ENCODE results near the gene AQP6.

The AQP6 gene

DNA sequence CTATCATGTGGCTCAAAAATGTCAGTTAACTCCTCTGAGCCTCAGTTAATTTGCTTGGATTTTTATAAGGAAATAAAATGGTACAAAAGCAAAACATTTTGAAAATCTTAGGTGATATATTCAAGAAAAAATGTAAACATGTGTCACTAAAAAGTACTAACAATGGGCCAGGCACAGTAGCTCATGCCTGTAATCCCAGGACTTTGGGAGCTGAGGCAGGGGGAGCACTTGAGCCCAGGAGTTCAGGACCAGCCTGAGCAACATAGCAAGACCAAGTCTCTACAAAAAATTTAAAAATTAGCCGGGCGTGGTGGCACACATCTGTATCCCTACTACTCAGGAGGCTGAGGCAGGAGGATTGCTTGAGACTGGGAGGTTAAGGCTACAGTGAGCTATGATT, 25.7 kb downstream of the AQP6 start:
- Histone ChIP-seq H3K36me3 (ENCODE audit: insufficient read depth) (peaks cover 16% of the 10 kb centered on the region; the same call in 1 of the 2 replicates), H3K27ac (no peak overlapping the region), H3K4me2 (no peak overlapping the region), H3K79me2 (ENCODE audit: insufficient read depth, low read depth) (peaks cover under 1% of the 10 kb centered on the region; the same call in 1 of the 2 replicates), H3K4me3 (IDR thresholded peaks at IDR 0.05; ENCODE audit: insufficient read depth, low read depth, low read length) (no peak overlapping the region), H4K20me1 (ENCODE audit: insufficient read depth) (no peaks in the 10 kb centered on the region), H2AFZ (ENCODE audit: low read depth) (no peak overlapping the region), H3K4me1 (ENCODE audit: low read depth, poor library complexity, severe bottlenecking) (peaks cover 3% of the 10 kb centered on the region), H3K27me3 (ENCODE audit: insufficient read depth, low read depth) (no peaks in the 10 kb centered on the region), H3K9ac (no peak overlapping the region)
- TF ChIP-seq, protein P1, sequence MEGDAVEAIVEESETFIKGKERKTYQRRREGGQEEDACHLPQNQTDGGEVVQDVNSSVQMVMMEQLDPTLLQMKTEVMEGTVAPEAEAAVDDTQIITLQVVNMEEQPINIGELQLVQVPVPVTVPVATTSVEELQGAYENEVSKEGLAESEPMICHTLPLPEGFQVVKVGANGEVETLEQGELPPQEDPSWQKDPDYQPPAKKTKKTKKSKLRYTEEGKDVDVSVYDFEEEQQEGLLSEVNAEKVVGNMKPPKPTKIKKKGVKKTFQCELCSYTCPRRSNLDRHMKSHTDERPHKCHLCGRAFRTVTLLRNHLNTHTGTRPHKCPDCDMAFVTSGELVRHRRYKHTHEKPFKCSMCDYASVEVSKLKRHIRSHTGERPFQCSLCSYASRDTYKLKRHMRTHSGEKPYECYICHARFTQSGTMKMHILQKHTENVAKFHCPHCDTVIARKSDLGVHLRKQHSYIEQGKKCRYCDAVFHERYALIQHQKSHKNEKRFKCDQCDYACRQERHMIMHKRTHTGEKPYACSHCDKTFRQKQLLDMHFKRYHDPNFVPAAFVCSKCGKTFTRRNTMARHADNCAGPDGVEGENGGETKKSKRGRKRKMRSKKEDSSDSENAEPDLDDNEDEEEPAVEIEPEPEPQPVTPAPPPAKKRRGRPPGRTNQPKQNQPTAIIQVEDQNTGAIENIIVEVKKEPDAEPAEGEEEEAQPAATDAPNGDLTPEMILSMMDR (conservative IDR thresholded peaks at IDR 0.05; ENCODE audit: low read depth, low read length), result no peak

GRCh38 chr12:50003595-50003994, 30.8 kb downstream of the AQP6 start:
- Histone ChIP-seq H4K20me1 (ENCODE audit: insufficient read depth) (0 out of 2 replicates have a peak, but pooled peaks cover 4% of the 10 kb centered on the region), H3K27me3 (ENCODE audit: insufficient read depth, low read depth) (no peaks in the 10 kb centered on the region), H2AFZ (ENCODE audit: low read depth) (no peak overlapping the region), H3K36me3 (ENCODE audit: insufficient read depth) (no peaks in the 10 kb centered on the region), H3K79me2 (ENCODE audit: insufficient read depth, low read depth) (peaks cover 34% of the 10 kb centered on the region; the same call in 1 of the 2 replicates), H3K9ac (no peak overlapping the region), H3K27ac (no peak overlapping the region), H3K4me2 (no peak overlapping the region), H3K4me3 (IDR thresholded peaks at IDR 0.05; ENCODE audit: insufficient read depth, low read depth, low read length) (no peak overlapping the region), H3K4me1 (ENCODE audit: low read depth, poor library complexity, severe bottlenecking) (peaks cover 54% of the 10 kb centered on the region)
- TF ChIP-seq, protein P1 (conservative IDR thresholded peaks at IDR 0.05; ENCODE audit: low read depth, low read length), result no peak

- Histone ChIP-seq H3K36me3 (ENCODE audit: insufficient read depth) (no peaks in the 10 kb centered on the region), H3K9ac (no peak overlapping the region), H3K4me2 (peak overlapping the region; percentile 39), H3K4me1 (ENCODE audit: low read depth, poor library complexity, severe bottlenecking) (peaks cover 64% of the 10 kb centered on the region), H3K27me3 (ENCODE audit: insufficient read depth, low read depth) (no peaks in the 10 kb centered on the region), H3K79me2 (ENCODE audit: insufficient read depth, low read depth) (peaks cover 43% of the 10 kb centered on the region), H3K27ac (peak overlapping the region; percentile 41; the same call in 1 of the 2 replicates), H2AFZ (ENCODE audit: low read depth) (no peak overlapping the region), H4K20me1 (ENCODE audit: insufficient read depth) (0 out of 2 replicates have a peak, but pooled peaks cover 4% of the 10 kb centered on the region), H3K4me3 (IDR thresholded peaks at IDR 0.05; ENCODE audit: insufficient read depth, low read depth, low read length) (no peak overlapping the region)
- TF ChIP-seq, protein P1 (conservative IDR thresholded peaks at IDR 0.05; ENCODE audit: low read depth, low read length), result no peak
Measured at GRCh38 chr12:50004696-50005095, 31.9 kb downstream of the AQP6 start.

DNA sequence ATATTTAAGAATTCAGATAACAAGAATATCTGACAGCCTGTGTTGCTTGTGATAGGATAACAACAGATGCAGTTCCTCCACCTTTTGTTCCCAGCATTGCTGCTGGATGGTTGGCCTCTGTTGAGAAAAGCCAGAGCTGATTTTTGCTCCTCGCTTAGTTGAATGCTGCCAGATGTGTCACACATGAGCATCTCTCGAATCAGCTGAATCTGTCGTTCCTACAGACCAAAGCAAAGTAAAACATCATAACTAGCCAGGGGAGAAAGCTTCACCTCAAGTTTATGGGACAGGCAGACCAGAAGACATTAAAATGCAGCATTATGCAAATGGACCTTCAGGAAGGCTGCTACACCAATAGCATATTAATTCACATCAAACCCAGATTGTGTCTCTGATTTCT, 32.4 kb downstream of the AQP6 start:
- H3K27ac ChIP-seq, result peak overlapping the region; percentile 41
- peak overlapping the region; percentile 26; the same call in 1 of the 2 replicates for H3K4me2 ChIP-seq
- peaks cover 46% of the 10 kb centered on the region for H3K79me2 ChIP-seq (ENCODE audit: insufficient read depth, low read depth)
- H3K4me3 ChIP-seq (IDR thresholded peaks at IDR 0.05; ENCODE audit: insufficient read depth, low read depth, low read length), result no peak overlapping the region
- TF ChIP-seq, protein P1 (conservative IDR thresholded peaks at IDR 0.05; ENCODE audit: low read depth, low read length), result no peak
- H3K27me3 ChIP-seq (ENCODE audit: insufficient read depth, low read depth), result no peaks in the 10 kb centered on the region
- H2AFZ ChIP-seq (ENCODE audit: low read depth), result no peak overlapping the region
- no peaks in the 10 kb centered on the region for H3K36me3 ChIP-seq (ENCODE audit: insufficient read depth)
- peaks cover 67% of the 10 kb centered on the region for H3K4me1 ChIP-seq (ENCODE audit: low read depth, poor library complexity, severe bottlenecking)
- H4K20me1 ChIP-seq (ENCODE audit: insufficient read depth), result 0 out of 2 replicates have a peak, but pooled peaks cover 4% of the 10 kb centered on the region
- H3K9ac ChIP-seq, result no peak overlapping the region
